OCI-LY7 (cell line): Measurements from ENCODE around the gene AP1B1. TPM values are rescaled to one million over a fixed set of nuclear protein-coding genes. Genes with fewer than 3 reads are reported as not detected.
A peak's percentile ranks its signal among the peaks of the same experiment; 100 is the strongest.

Source experiments
- BruUV-seq: library from RNA; stranded (reverse); fragments of 400-500 nt; replicated peaks from 2 replicates; lab custom pipeline; 2021; lab: Mats Ljungman, UMichigan
- CTCF ChIA-PET: fragments of 300-600 bp; sonication (Branson Sonifier 250); formaldehyde crosslinking; loops from one replicate; lab custom pipeline; 2022; ENCODE audit warnings: antibody characterized with exemption; ENCODE audit not compliant: unreplicated experiment; lab: Charles Lee
- POLR2A ChIA-PET: fragments of 300-600 bp; sonication (Branson Sonifier 250); formaldehyde crosslinking; loops from one replicate; lab custom pipeline; 2022; ENCODE audit warnings: antibody characterized with exemption; lab: Charles Lee
- DNase-seq: peaks from one replicate; pipeline ENCODE4 v3.0.0-alpha.2; 2015; ENCODE audit warnings: low spot score
- H2AFZ ChIP-seq: fragments of 200-600 bp; sonication (generic), shearing (Covaris generic); 2 replicates; pipeline ENCODE4 v1.6.1; 2014; ENCODE audit warnings: mild to moderate bottlenecking, antibody characterized with exemption, low read length, moderate library complexity
- H3K27ac ChIP-seq: fragments of 200-600 bp; sonication (generic); 2 replicates; pipeline ENCODE4 v1.5.1; 2014; ENCODE audit warnings: mixed run types, low read depth, mild to moderate bottlenecking, moderate library complexity, low read length, inconsistent platforms; ENCODE audit not compliant: poor library complexity, severe bottlenecking
- H3K36me3 ChIP-seq: fragments of 200-600 bp; sonication (generic); 2 replicates; pipeline ENCODE4 v1.6.1; 2014; ENCODE audit warnings: mild to moderate bottlenecking, antibody characterized with exemption, low read length, moderate library complexity, mixed read lengths; ENCODE audit not compliant: insufficient read depth
- H3K4me1 ChIP-seq: fragments of 200-600 bp; sonication (generic); 2 replicates; pipeline ENCODE4 v1.5.1; 2014; ENCODE audit warnings: mild to moderate bottlenecking, low read length; ENCODE audit not compliant: insufficient read depth, poor library complexity, severe bottlenecking
- H3K4me2 ChIP-seq: fragments of 200-600 bp; sonication (generic); 2 replicates; pipeline ENCODE4 v1.6.1; 2014; ENCODE audit warnings: mild to moderate bottlenecking, low read length
- H3K4me3 ChIP-seq: fragments of 200-600 bp; sonication (generic); 2 replicates; pipeline ENCODE4 v1.5.1; 2014; ENCODE audit warnings: mild to moderate bottlenecking, low read depth, low read length; ENCODE audit not compliant: poor library complexity, severe bottlenecking
- H3K79me2 ChIP-seq: fragments of 200-600 bp; sonication (generic); 2 replicates; pipeline ENCODE4 v1.6.1; 2016; ENCODE audit warnings: low read depth, mild to moderate bottlenecking, low read length, moderate library complexity, mixed read lengths; ENCODE audit not compliant: insufficient read depth
- H3K9me2 ChIP-seq: fragments of 200-600 bp; sonication (generic); 2 replicates; pipeline ENCODE4 v1.6.1; 2016; ENCODE audit warnings: mild to moderate bottlenecking, low read length, mixed read lengths; ENCODE audit not compliant: insufficient read depth
- H3K9me3 ChIP-seq: fragments of 200-600 bp; sonication (generic); 2 replicates; pipeline ENCODE4 v1.6.1; 2014; ENCODE audit warnings: mild to moderate bottlenecking, mixed run types, low read length, mixed read lengths
- H4K20me1 ChIP-seq: fragments of 200-600 bp; sonication (generic); 2 replicates; pipeline ENCODE4 v1.6.1; 2014; ENCODE audit warnings: mild to moderate bottlenecking, antibody characterized with exemption, low read length, moderate library complexity, mixed read lengths; ENCODE audit not compliant: insufficient read depth
- CTCF ChIP-seq: fragments of 200-600 bp; sonication (generic); conservative IDR thresholded peaks from 2 replicates; pipeline ENCODE4 v1.5.1; 2014; ENCODE audit warnings: mild to moderate bottlenecking, antibody characterized with exemption, low read length, moderate library complexity, mixed read lengths
- EZH2phosphoT487 ChIP-seq: fragments of 200-600 bp; sonication (generic); IDR thresholded peaks from 2 replicates; pipeline ENCODE4 v1.6.1; 2018; ENCODE audit warnings: low read depth, borderline replicate concordance, mild to moderate bottlenecking, mixed run types, antibody characterized with exemption, low read length, moderate library complexity, mixed read lengths
- intact Hi-C: fragments of 100-400 bp; cut with micrococcal nuclease; formaldehyde crosslinking; loops from one replicate; pipeline ENCODE4 v1.10.0; 2022; ENCODE audit not compliant: unreplicated experiment
- total RNA-seq, 2 experiments: library from RNA; depleted of rRNA in 1 of 2; stranded (reverse); fragments of >200 nt in 1 of 2; shearing (Covaris generic) in 1 of 2; gene quantifications; 2 replicates each; pipeline ENCODE4 v1.2.3, GENCODE V29; 2014 to 2022

AP1B1 gene
- total RNA-seq, 2 experiments from 2014 or later, result 111 to 156 TPM

GRCh38 chr22:29391546-29391945 lies 3.2 kb upstream of the AP1B1 start:
- peaks cover 18% of the 10 kb centered on the region for H3K79me2 ChIP-seq
- intact Hi-C loops, result no loop called here
- BruUV-seq, result no TSS peak
- no peak overlapping the region for H3K27ac ChIP-seq
- no peak overlapping the region; the same call in 1 of the 2 replicates for H3K4me2 ChIP-seq
- peak overlapping the region; percentile 11; the same call in 1 of the 2 replicates for H2AFZ ChIP-seq
- peaks cover 6% of the 10 kb centered on the region; the same call in 1 of the 2 replicates for H4K20me1 ChIP-seq
- H3K4me3 ChIP-seq, result no peak overlapping the region
- H3K9me3 ChIP-seq, result no peaks in the 10 kb centered on the region
- peaks cover 3% of the 10 kb centered on the region; the same call in 1 of the 2 replicates for H3K36me3 ChIP-seq
- no peak for DNase-seq
- ChIA-PET CTCF (no interaction called here), POLR2A (no interaction called here)
- H3K4me1 ChIP-seq, result peaks cover 52% of the 10 kb centered on the region
- TF ChIP-seq EZH2phosphoT487 (no peak), CTCF (no peak)
- no peaks in the 10 kb centered on the region for H3K9me2 ChIP-seq

DNA sequence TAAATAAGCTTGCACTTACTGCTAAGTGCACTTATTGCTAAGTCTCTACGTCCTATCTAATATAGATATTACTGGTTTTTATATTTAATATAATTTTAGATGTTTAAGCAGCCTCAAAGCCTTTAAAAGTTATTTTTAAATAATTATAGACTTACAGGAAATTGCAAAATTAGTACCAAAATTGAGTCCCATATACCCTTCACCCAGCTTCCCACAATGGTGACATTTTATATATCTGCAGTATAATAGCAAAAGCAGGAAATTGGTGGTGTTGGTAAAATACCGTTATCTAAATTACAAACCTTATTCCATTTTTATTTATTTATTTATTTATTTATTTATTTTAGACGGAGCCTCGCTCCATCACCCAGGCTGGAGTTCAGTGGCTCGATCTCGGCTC lies 1.9 kb upstream of the AP1B1 start:
- no TSS peak for BruUV-seq
- no peak for DNase-seq
- Histone ChIP-seq H2AFZ (no peak overlapping the region), H3K4me1 (peaks cover 64% of the 10 kb centered on the region), H3K36me3 (peaks cover 6% of the 10 kb centered on the region), H4K20me1 (peaks cover 10% of the 10 kb centered on the region), H3K79me2 (peaks cover 26% of the 10 kb centered on the region), H3K4me3 (no peak overlapping the region), H3K4me2 (no peak overlapping the region), H3K9me2 (no peaks in the 10 kb centered on the region), H3K9me3 (no peaks in the 10 kb centered on the region), H3K27ac (no peak overlapping the region)
- CTCF ChIA-PET, result no interaction called here
- intact Hi-C loops, result no loop called here
- TF ChIP-seq CTCF, result no peak
- no peak for TF ChIP-seq EZH2phosphoT487
- POLR2A ChIA-PET, result interaction anchor here (0.6 kb wide), 1 partner anchor 106 kb away, joined by 3 read pairs; no protein-coding TSS in a partner anchor

- H3K4me1 ChIP-seq, result peaks cover 70% of the 10 kb centered on the region
- no TSS peak for BruUV-seq
- TF ChIP-seq EZH2phosphoT487 (no peak), CTCF (no peak)
- peak overlapping the region; percentile 97 for H3K27ac ChIP-seq
- H3K4me2 ChIP-seq, result peak overlapping the region; percentile 60
- DNase-seq, result no peak
- no peaks in the 10 kb centered on the region for H3K9me3 ChIP-seq
- peak overlapping the region; percentile 88 for H3K4me3 ChIP-seq
- intact Hi-C loops, result loop anchor here (10.0 kb wide), 1 partner anchor 1036 kb away; the partner anchor contains the start of gene MTFP1
- H4K20me1 ChIP-seq, result peaks cover 23% of the 10 kb centered on the region
- ChIA-PET CTCF (no interaction called here), POLR2A (interaction anchor here (1.1 to 1.4 kb wide), 3 partner anchors 19 to 25 kb away, joined by 4 to 9 read pairs (median 6); no protein-coding TSS in a partner anchor)
- no peaks in the 10 kb centered on the region for H3K9me2 ChIP-seq
- peaks cover 41% of the 10 kb centered on the region for H3K79me2 ChIP-seq
- H3K36me3 ChIP-seq, result peaks cover 21% of the 10 kb centered on the region
- H2AFZ ChIP-seq, result peak overlapping the region; percentile 70
Observed at GRCh38 chr22:29388759-29389090, 355 bp upstream of the AP1B1 start.
